GM18505 (cell line): ENCODE measurements around the gene ABHD17B.

ENCODE experiments used
- ATAC-seq: cut with Tn5 transposase; IDR thresholded peaks from one replicate; pipeline ENCODE4 v1.9.1; 2021; ENCODE audit not compliant: unreplicated experiment
- POLR2A ChIP-seq: IDR thresholded peaks from 4 replicates; pipeline ENCODE4 v1.6.1; 2011; ENCODE audit warnings: borderline replicate concordance; ENCODE audit not compliant: insufficient read depth, insufficient read length; ENCODE audit errors: extremely low read depth

ABHD17B gene

GRCh38 chr9:71879644-71880174, 31.3 kb downstream of the ABHD17B start:
- TF ChIP-seq POLR2A, result no peak
- ATAC-seq, result no peak

GRCh38 chr9:71878327-71879274, 32.4 kb downstream of the ABHD17B start:
- no peak for ATAC-seq
- TF ChIP-seq POLR2A, result no peak

GRCh38 chr9:71876829-71877228, 34.2 kb downstream of the ABHD17B start:
- TF ChIP-seq POLR2A, result no peak
- no peak for ATAC-seq

- no peak for ATAC-seq
- no peak for TF ChIP-seq POLR2A
Measured at GRCh38 chr9:71876106-71876505, 34.9 kb downstream of the ABHD17B start.

- ATAC-seq, result no peak
Measured at GRCh38 chr9:71875345-71875744, 35.6 kb downstream of the ABHD17B start.

GRCh38 chr9:71863631-71864030, 47.4 kb downstream of the ABHD17B start:
- ATAC-seq, result no peak

More at GRCh38 chr9:71875345-71875744, 35.6 kb downstream of the ABHD17B start:
- TF ChIP-seq POLR2A, result no peak

GRCh38 chr9:71861618-71862017, 49.4 kb downstream of the ABHD17B start:
- no peak for TF ChIP-seq POLR2A
- no peak for ATAC-seq

More at GRCh38 chr9:71863631-71864030, 47.4 kb downstream of the ABHD17B start:
- no peak for TF ChIP-seq POLR2A

- TF ChIP-seq POLR2A, result no peak
- ATAC-seq, result no peak
Measured at GRCh38 chr9:71859939-71860338, 51.1 kb downstream of the ABHD17B start.

GRCh38 chr9:71858812-71859211, 52.2 kb downstream of the ABHD17B start:
- ATAC-seq, result peak; percentile 83
- TF ChIP-seq POLR2A, result no peak

- no peak for TF ChIP-seq POLR2A
- ATAC-seq, result no peak
Measured at GRCh38 chr9:71858102-71858798, 52.7 kb downstream of the ABHD17B start.

- no peak for ATAC-seq
- TF ChIP-seq POLR2A, result no peak
Measured at GRCh38 chr9:71857159-71857558, 53.8 kb downstream of the ABHD17B start.

GRCh38 chr9:71854811-71855210, 56.2 kb downstream of the ABHD17B start:
- no peak for ATAC-seq
- no peak for TF ChIP-seq POLR2A

- TF ChIP-seq POLR2A, result no peak
- no peak for ATAC-seq
Measured at GRCh38 chr9:71853084-71853483, 57.9 kb downstream of the ABHD17B start.

GRCh38 chr9:71850996-71851395, 60.0 kb downstream of the ABHD17B start:
- ATAC-seq, result no peak

GRCh38 chr9:71847892-71848291, 63.1 kb downstream of the ABHD17B start:
- no peak for ATAC-seq

More at GRCh38 chr9:71850996-71851395, 60.0 kb downstream of the ABHD17B start:
- no peak for TF ChIP-seq POLR2A

More at GRCh38 chr9:71847892-71848291, 63.1 kb downstream of the ABHD17B start:
- no peak for TF ChIP-seq POLR2A
